GM10266 (cell line): ENCODE results near the gene SLC43A1.
"Not testable (repeated sequence)": the region's sequence is repeated elsewhere in the genome, so short reads cannot be mapped to it uniquely, and the experiment has no call there.

ENCODE experiments used
- DNase-seq: peaks from one replicate; pipeline ENCODE4 v3.0.0; 2012; ENCODE audit errors: extremely low spot score
- CTCF ChIP-seq: IDR thresholded peaks from 2 replicates; pipeline ENCODE4 v1.5.1; 2012; ENCODE audit warnings: mild to moderate bottlenecking, low read depth; ENCODE audit not compliant: control insufficient read depth, insufficient read depth; ENCODE audit errors: missing control alignments

Gene SLC43A1

GRCh38 chr11:57542582-57542981 is 27.1 kb upstream of the SLC43A1 start:
- no peak for DNase-seq
- TF ChIP-seq CTCF, result no peak

GRCh38 chr11:57541169-57541568 is 25.7 kb upstream of the SLC43A1 start:
- TF ChIP-seq CTCF, result no peak
- no peak for DNase-seq

- DNase-seq, result no peak
- TF ChIP-seq CTCF, result no peak
Measured at GRCh38 chr11:57539342-57539741, 23.8 kb upstream of the SLC43A1 start.

GRCh38 chr11:57536947-57537619 is 21.6 kb upstream of the SLC43A1 start, which contains the start of gene SMTNL1:
TSS of gene SMTNL1 (plus strand) at chr11:57537595. CDS start at chr11:57542643, 5,048 bp downstream.
- no peak for TF ChIP-seq CTCF
- no peak for DNase-seq

GRCh38 chr11:57534449-57534848 is 18.9 kb upstream of the SLC43A1 start:
- not testable (repeated sequence) for DNase-seq

- DNase-seq, result peak; percentile 88
- TF ChIP-seq CTCF, result no peak
Measured at GRCh38 chr11:57530596-57531507, 15.3 kb upstream of the SLC43A1 start, which contains the start of gene TIMM10. TSS of gene TIMM10 (minus strand) at chr11:57530754. CDS start at chr11:57530189, 565 bp downstream.

GRCh38 chr11:57530215-57530595 is 14.7 kb upstream of the SLC43A1 start:
- DNase-seq, result no peak
- TF ChIP-seq CTCF, result no peak
